Hepatocyte (in vitro differentiated cells): ENCODE measurements around the gene ETFB. TPM values are rescaled to one million over a fixed set of nuclear protein-coding genes. Genes with fewer than 3 reads are reported as not detected.
A peak's percentile ranks its signal among the peaks of the same experiment; 100 is the strongest.

Experiments
- DNase-seq: peaks from one replicate; pipeline ENCODE4 v3.0.0-alpha.2; 2016; ENCODE audit warnings: low spot score
- H2AFZ ChIP-seq: fragments of 200-600 bp; sonication (generic); 2 replicates; pipeline ENCODE4 v1.6.0; 2016; ENCODE audit warnings: antibody characterized with exemption, mild to moderate bottlenecking
- H3K27ac ChIP-seq: fragments of 200-600 bp; sonication (generic); 2 replicates; pipeline ENCODE4 v1.5.1; 2016; ENCODE audit warnings: mild to moderate bottlenecking
- H3K27me3 ChIP-seq: fragments of 200-600 bp; sonication (generic); 2 replicates; pipeline ENCODE4 v1.6.1; 2016
- H3K36me3 ChIP-seq: fragments of 200-600 bp; sonication (generic); replicated peaks from 2 replicates; pipeline ENCODE4 v1.5.1; 2016; ENCODE audit warnings: low read depth; ENCODE audit not compliant: insufficient read depth
- H3K4me1 ChIP-seq: fragments of 200-600 bp; sonication (generic); 2 replicates; pipeline ENCODE4 v1.5.1; 2016; ENCODE audit warnings: mild to moderate bottlenecking, moderate library complexity; ENCODE audit not compliant: insufficient read depth
- H3K4me2 ChIP-seq: fragments of 200-600 bp; sonication (generic); 2 replicates; pipeline ENCODE4 v1.6.0; 2016
- H3K4me3 ChIP-seq: fragments of 200-600 bp; sonication (generic); 2 replicates; pipeline ENCODE4 v1.5.1; 2016; ENCODE audit warnings: mild to moderate bottlenecking
- H3K79me2 ChIP-seq: fragments of 200-600 bp; sonication (generic); 2 replicates; pipeline ENCODE4 v1.6.0; 2017; ENCODE audit warnings: mild to moderate bottlenecking
- H3K9me2 ChIP-seq: fragments of 200-600 bp; sonication (generic); replicated peaks from 2 replicates; pipeline ENCODE4 v1.6.0; 2017; ENCODE audit warnings: mild to moderate bottlenecking; ENCODE audit not compliant: insufficient read depth
- H3K9me3 ChIP-seq: fragments of 200-600 bp; sonication (generic); 2 replicates; pipeline ENCODE4 v1.5.1; 2016; ENCODE audit warnings: low read depth, mild to moderate bottlenecking
- H4K20me1 ChIP-seq: fragments of 200-600 bp; sonication (generic); 2 replicates; pipeline ENCODE4 v1.6.0; 2016; ENCODE audit warnings: mild to moderate bottlenecking; ENCODE audit not compliant: insufficient read depth, poor library complexity, severe bottlenecking
- CTCF ChIP-seq: fragments of 200-600 bp; sonication (generic); IDR thresholded peaks from 2 replicates; pipeline ENCODE4 v1.5.1; 2016; ENCODE audit warnings: antibody characterized with exemption, mild to moderate bottlenecking; ENCODE audit not compliant: poor library complexity
- EZH2 ChIP-seq: fragments of 200-600 bp; sonication (generic); IDR thresholded peaks from 2 replicates; pipeline ENCODE4 v1.6.1; 2016; ENCODE audit warnings: antibody characterized with exemption, mild to moderate bottlenecking, borderline replicate concordance
- EZH2phosphoT487 ChIP-seq: fragments of 200-600 bp; sonication (generic); IDR thresholded peaks from one replicate; pipeline ENCODE4 v1.6.1; 2018; ENCODE audit warnings: antibody characterized with exemption, mild to moderate bottlenecking, low read depth, moderate library complexity; ENCODE audit not compliant: unreplicated experiment, severe bottlenecking
- WGBS: methylation state at CpG from one replicate; pipeline ENCODE4 v1.1.6; 2016; ENCODE audit warnings: low lambda C conversion rate; ENCODE audit errors: missing lambda C conversion rate; 5-methylcytosine and 5-hydroxymethylcytosine counted together
- polyA plus RNA-seq: library from polyadenylated mRNA; unstranded; fragments of >200 nt; fragmentation: Nextera tagmentation; extraction: Ambion mirVana; gene quantifications from 2 replicates; pipeline ENCODE4 v1.2.1, GENCODE V29; 2016
- total RNA-seq: library from RNA; depleted of rRNA; stranded (reverse); fragments of >200 nt; gene quantifications from 2 replicates; pipeline ENCODE4 v1.2.3, GENCODE V29; 2014

ETFB gene
- total and polyA plus RNA-seq, 2 experiments from 2014 or later: 190 to 237 TPM

GRCh38 chr19:51338563-51339312 is 27.4 kb downstream of the ETFB start:
- no peaks in the 10 kb centered on the region for H3K79me2 ChIP-seq
- DNase-seq: peak; percentile 94
- no peaks in the 10 kb centered on the region for H3K36me3 ChIP-seq
- no peaks in the 10 kb centered on the region for H3K27me3 ChIP-seq
- no peaks in the 10 kb centered on the region for H4K20me1 ChIP-seq
- H3K9me3 ChIP-seq: no peaks in the 10 kb centered on the region
- H2AFZ ChIP-seq: peak overlapping the region; percentile 89
- WGBS: 17% methylated on average over 22 of the region's 43 CpGs
- peak overlapping the region; percentile 53 for H3K4me3 ChIP-seq
- peak overlapping the region; percentile 80 for H3K27ac ChIP-seq
- no peaks in the 10 kb centered on the region for H3K9me2 ChIP-seq
- no peak for TF ChIP-seq EZH2
- no peak for TF ChIP-seq EZH2phosphoT487
- TF ChIP-seq CTCF: peak; percentile 98
- H3K4me1 ChIP-seq: peaks cover 3% of the 10 kb centered on the region
- H3K4me2 ChIP-seq: peak overlapping the region; percentile 99

GRCh38 chr19:51337861-51338562 is 28.2 kb downstream of the ETFB start:
- Histone ChIP-seq H3K79me2 (no peaks in the 10 kb centered on the region), H3K36me3 (no peaks in the 10 kb centered on the region), H4K20me1 (no peaks in the 10 kb centered on the region), H3K4me3 (no peak overlapping the region), H3K9me3 (no peaks in the 10 kb centered on the region), H2AFZ (peak overlapping the region; percentile 89), H3K27me3 (no peaks in the 10 kb centered on the region), H3K4me2 (peak overlapping the region; percentile 99), H3K4me1 (peaks cover 3% of the 10 kb centered on the region), H3K27ac (peak overlapping the region; percentile 80), H3K9me2 (no peaks in the 10 kb centered on the region)
- WGBS: 87% methylated on average over 19 of the region's 19 CpGs
- TF ChIP-seq EZH2 (no peak), CTCF (no peak), EZH2phosphoT487 (no peak)
- DNase-seq: no peak

- 95% methylated on average over 13 of the region's 13 CpGs for whole genome bisulfite sequencing
Observed at GRCh38 chr19:51337141-51337860, 28.9 kb downstream of the ETFB start.

More at GRCh38 chr19:51337141-51337860, 28.9 kb downstream of the ETFB start:
- no peak for TF ChIP-seq EZH2
- no peak for TF ChIP-seq EZH2phosphoT487
- TF ChIP-seq CTCF: no peak
- Histone ChIP-seq H3K36me3 (no peaks in the 10 kb centered on the region), H3K4me1 (peaks cover 3% of the 10 kb centered on the region), H3K9me3 (no peaks in the 10 kb centered on the region), H3K4me3 (no peak overlapping the region), H3K79me2 (no peaks in the 10 kb centered on the region), H3K27ac (no peak overlapping the region), H3K4me2 (no peak overlapping the region), H2AFZ (no peak overlapping the region), H3K9me2 (no peaks in the 10 kb centered on the region), H4K20me1 (no peaks in the 10 kb centered on the region), H3K27me3 (no peaks in the 10 kb centered on the region)
- DNase-seq: no peak
